ENCODE measurements around the gene FXYD7. TPM values are rescaled to one million over a fixed set of nuclear protein-coding genes. Genes with fewer than 3 reads are reported as not detected.

Gene FXYD7
- total and polyA plus RNA-seq, 2 of the 13 experiments (the other 11 are each of a cell fraction or from before 2014, with no cell fraction given) = 0.55 TPM; not detected in 1

- ChIA-PET POLR2A (no interaction called here), CTCF (ENCODE audit: low intra/inter-chr PET ratio, low total read pairs) (no interaction called here)
- Histone ChIP-seq H2AFZ (ENCODE audit: low read length) (no peak overlapping the region), H3K27ac (ENCODE audit: extremely low read length, insufficient read depth, low read length) (no peak overlapping the region), H4K20me1 (ENCODE audit: insufficient read depth, low read length) (no peaks in the 10 kb centered on the region), H3K79me2 (ENCODE audit: insufficient read depth, low read length) (no peaks in the 10 kb centered on the region), H3K4me3 (replicated peaks in 1 of 3; ENCODE audit: insufficient read depth in 1 of 3, low read depth in 2 of 3, low read length in 3 of 3) (no peak overlapping the region), H3K36me3 (replicated peaks in 1 of 2; ENCODE audit: control insufficient read depth in 1 of 2, insufficient read depth in 2 of 2, low read length in 2 of 2) (no peaks in the 10 kb centered on the region), H3K9me3 (ENCODE audit: low read length) (no peaks in the 10 kb centered on the region), H3K4me1 (ENCODE audit: insufficient read depth, low read length) (peaks cover 48% of the 10 kb centered on the region), H3K9ac (ENCODE audit: insufficient read depth, low read depth, low read length) (no peak overlapping the region), H3K27me3 (ENCODE audit: control insufficient read depth in 1 of 2, insufficient read depth in 2 of 2, low read length in 2 of 2) (peaks cover 0 to under 1% of the 10 kb centered on the region in 2 experiments; a peak in 1 of 5 replicates), H3K4me2 (ENCODE audit: low read depth, low read length) (no peak overlapping the region)
- no peak for DNase-seq (ENCODE audit: low spot score)
- no peak for ATAC-seq
- intact Hi-C loops (cut with micrococcal nuclease; ENCODE audit: unreplicated experiment) = no loop called here
- in situ Hi-C loops (cut with HindIII; ENCODE audit: extremely low pct_ligation_motif_present, low pct_unique_long_range_greater_than_20kb) = no loop called here
- no peak for FAIRE-seq
- BruUV-seq (replicated peaks) = no TSS peak
- 97% methylated on average over 7 of the region's 9 CpGs for WGBS (ENCODE audit: low lambda C conversion rate)
- TF ChIP-seq ZNF646 (CRISPR knock-in tag; IDR thresholded peaks at IDR 0.05) = no peak
- no peak for TF ChIP-seq ZNF691 (CRISPR knock-in tag; IDR thresholded peaks at IDR 0.05; ENCODE audit: borderline replicate concordance, low read depth)
- TF ChIP-seq, protein P1, sequence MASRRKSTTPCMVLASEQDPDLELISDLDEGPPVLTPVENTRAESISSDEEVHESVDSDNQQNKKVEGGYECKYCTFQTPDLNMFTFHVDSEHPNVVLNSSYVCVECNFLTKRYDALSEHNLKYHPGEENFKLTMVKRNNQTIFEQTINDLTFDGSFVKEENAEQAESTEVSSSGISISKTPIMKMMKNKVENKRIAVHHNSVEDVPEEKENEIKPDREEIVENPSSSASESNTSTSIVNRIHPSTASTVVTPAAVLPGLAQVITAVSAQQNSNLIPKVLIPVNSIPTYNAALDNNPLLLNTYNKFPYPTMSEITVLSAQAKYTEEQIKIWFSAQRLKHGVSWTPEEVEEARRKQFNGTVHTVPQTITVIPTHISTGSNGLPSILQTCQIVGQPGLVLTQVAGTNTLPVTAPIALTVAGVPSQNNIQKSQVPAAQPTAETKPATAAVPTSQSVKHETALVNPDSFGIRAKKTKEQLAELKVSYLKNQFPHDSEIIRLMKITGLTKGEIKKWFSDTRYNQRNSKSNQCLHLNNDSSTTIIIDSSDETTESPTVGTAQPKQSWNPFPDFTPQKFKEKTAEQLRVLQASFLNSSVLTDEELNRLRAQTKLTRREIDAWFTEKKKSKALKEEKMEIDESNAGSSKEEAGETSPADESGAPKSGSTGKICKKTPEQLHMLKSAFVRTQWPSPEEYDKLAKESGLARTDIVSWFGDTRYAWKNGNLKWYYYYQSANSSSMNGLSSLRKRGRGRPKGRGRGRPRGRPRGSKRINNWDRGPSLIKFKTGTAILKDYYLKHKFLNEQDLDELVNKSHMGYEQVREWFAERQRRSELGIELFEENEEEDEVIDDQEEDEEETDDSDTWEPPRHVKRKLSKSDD (CRISPR knock-in tag; IDR thresholded peaks at IDR 0.05; ENCODE audit: low read depth) = no peak
- TF ChIP-seq ZZZ3 (CRISPR knock-in tag; IDR thresholded peaks at IDR 0.05; ENCODE audit: borderline replicate concordance) = no peak
- TF ChIP-seq, protein P2, sequence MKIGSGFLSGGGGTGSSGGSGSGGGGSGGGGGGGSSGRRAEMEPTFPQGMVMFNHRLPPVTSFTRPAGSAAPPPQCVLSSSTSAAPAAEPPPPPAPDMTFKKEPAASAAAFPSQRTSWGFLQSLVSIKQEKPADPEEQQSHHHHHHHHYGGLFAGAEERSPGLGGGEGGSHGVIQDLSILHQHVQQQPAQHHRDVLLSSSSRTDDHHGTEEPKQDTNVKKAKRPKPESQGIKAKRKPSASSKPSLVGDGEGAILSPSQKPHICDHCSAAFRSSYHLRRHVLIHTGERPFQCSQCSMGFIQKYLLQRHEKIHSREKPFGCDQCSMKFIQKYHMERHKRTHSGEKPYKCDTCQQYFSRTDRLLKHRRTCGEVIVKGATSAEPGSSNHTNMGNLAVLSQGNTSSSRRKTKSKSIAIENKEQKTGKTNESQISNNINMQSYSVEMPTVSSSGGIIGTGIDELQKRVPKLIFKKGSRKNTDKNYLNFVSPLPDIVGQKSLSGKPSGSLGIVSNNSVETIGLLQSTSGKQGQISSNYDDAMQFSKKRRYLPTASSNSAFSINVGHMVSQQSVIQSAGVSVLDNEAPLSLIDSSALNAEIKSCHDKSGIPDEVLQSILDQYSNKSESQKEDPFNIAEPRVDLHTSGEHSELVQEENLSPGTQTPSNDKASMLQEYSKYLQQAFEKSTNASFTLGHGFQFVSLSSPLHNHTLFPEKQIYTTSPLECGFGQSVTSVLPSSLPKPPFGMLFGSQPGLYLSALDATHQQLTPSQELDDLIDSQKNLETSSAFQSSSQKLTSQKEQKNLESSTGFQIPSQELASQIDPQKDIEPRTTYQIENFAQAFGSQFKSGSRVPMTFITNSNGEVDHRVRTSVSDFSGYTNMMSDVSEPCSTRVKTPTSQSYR (CRISPR knock-in tag; IDR thresholded peaks at IDR 0.05; ENCODE audit: borderline replicate concordance) = no peak
- TF ChIP-seq ZNF549 (CRISPR knock-in tag; IDR thresholded peaks at IDR 0.05) = no peak
- TF ChIP-seq ZNF235 (CRISPR knock-in tag; IDR thresholded peaks at IDR 0.05; ENCODE audit: borderline replicate concordance) = no peak
- TF ChIP-seq LBX2 (CRISPR knock-in tag; IDR thresholded peaks at IDR 0.05; ENCODE audit: borderline replicate concordance) = no peak
- TF ChIP-seq ZBTB20 (CRISPR knock-in tag; IDR thresholded peaks at IDR 0.05; ENCODE audit: borderline replicate concordance, low read depth) = no peak
- no peak for TF ChIP-seq FOSL1 (CRISPR knock-in tag; IDR thresholded peaks at IDR 0.05; ENCODE audit: borderline replicate concordance)
Measured at GRCh38 chr19:35106291-35106583, 36.8 kb upstream of the FXYD7 start.

Measured in HepG2 (cell line).